SK-N-SH (cell line): ENCODE results near the gene FOXP1. TPM values are rescaled to one million over a fixed set of nuclear protein-coding genes. Genes with fewer than 3 reads are reported as not detected.

Experiments used
- CTCF ChIA-PET: fragments of 300-600, 350-600 bp; formaldehyde crosslinking; extraction: SDS; loops from one replicate; lab custom pipeline; 2021; lab: Yijun Ruan, JAX
- POLR2A ChIA-PET: fragments of 350-600 bp; sonication (Branson Sonifier 250); formaldehyde crosslinking; extraction: SDS; loops from one replicate; lab custom pipeline; 2020; ENCODE audit warnings: antibody characterized with exemption, inconsistent platforms; lab: Yijun Ruan, JAX
- DNase-seq: peaks from one replicate; pipeline ENCODE4 v3.0.0; 2012
- H2AFZ ChIP-seq: fragments of 200-600 bp; sonication (generic); 2 replicates; pipeline ENCODE4 v1.8.1; 2016; ENCODE audit warnings: antibody characterized with exemption, mild to moderate bottlenecking, low read depth
- H3F3A ChIP-seq: fragments of 200-600 bp; sonication (generic); replicated peaks from 2 replicates; pipeline ENCODE3; 2016; ENCODE audit warnings: antibody characterized with exemption, mild to moderate bottlenecking; ENCODE audit not compliant: insufficient read depth
- H3K27ac ChIP-seq, 2 experiments: fragments of 200-500 bp in 1 of 2; fragments of 200-600 bp in 1 of 2; sonication (Bioruptor generic) in 1 of 2; sonication (generic), shearing (Covaris generic) in 1 of 2; 2 replicates each; pipeline versions ENCODE4 v1.5.1 to v1.6.1; 2014 to 2016; ENCODE audit warnings: low read depth in 2 of 2, inconsistent platforms in 1 of 2, low read length in 1 of 2, mild to moderate bottlenecking in 1 of 2, mixed read lengths in 1 of 2
- H3K27me3 ChIP-seq: fragments of 200-600 bp; sonication (generic), shearing (Covaris generic); 2 replicates; pipeline ENCODE4 v1.6.1; 2016; ENCODE audit warnings: mixed run types; ENCODE audit not compliant: insufficient read depth
- H3K36me3 ChIP-seq, 2 experiments: fragments of 200-500 bp in 1 of 2; fragments of 200-600 bp in 1 of 2; sonication (Bioruptor generic) in 1 of 2; sonication (generic) in 1 of 2; replicated peaks in 1 of 2; 2 replicates each; pipeline versions ENCODE3 to v1.5.1; 2014 to 2016; ENCODE audit warnings: low read length in 1 of 2, mild to moderate bottlenecking in 1 of 2; ENCODE audit not compliant: insufficient read depth in 2 of 2, control insufficient read depth in 1 of 2
- H3K4me1 ChIP-seq, 2 experiments: fragments of 200-500 bp in 1 of 2; fragments of 200-600 bp in 1 of 2; sonication (Bioruptor generic) in 1 of 2; sonication (generic), shearing (Covaris generic) in 1 of 2; 2 replicates each; pipeline versions ENCODE4 v1.5.1 to v1.6.1; 2014 to 2016; ENCODE audit warnings: low read depth in 1 of 2, low read length in 1 of 2, mixed run types in 1 of 2; ENCODE audit not compliant: insufficient read depth in 2 of 2, control insufficient read depth in 1 of 2
- H3K4me2 ChIP-seq: fragments of 200-600 bp; sonication (generic), shearing (Covaris generic); 2 replicates; pipeline ENCODE4 v1.6.1; 2017; ENCODE audit warnings: mixed run types
- H3K4me3 ChIP-seq, 2 experiments: fragments of 200-500 bp in 1 of 2; fragments of 200-600 bp in 1 of 2; sonication (Bioruptor generic) in 1 of 2; sonication (generic), shearing (Covaris generic) in 1 of 2; 2 replicates each; pipeline versions ENCODE4 v1.5.1 to v1.8.1; 2014 to 2016; ENCODE audit warnings: low read depth in 2 of 2, inconsistent platforms in 1 of 2, low read length in 1 of 2, mild to moderate bottlenecking in 1 of 2, mixed read lengths in 1 of 2, moderate library complexity in 1 of 2
- H3K79me2 ChIP-seq: fragments of 200-600 bp; sonication (generic); 2 replicates; pipeline ENCODE4 v1.8.1; 2017; ENCODE audit warnings: mild to moderate bottlenecking; ENCODE audit not compliant: insufficient read depth
- H3K9ac ChIP-seq: fragments of 200-600 bp; sonication (generic); 2 replicates; pipeline ENCODE4 v1.6.1; 2017; ENCODE audit warnings: mixed run types
- H3K9me2 ChIP-seq: fragments of 200-600 bp; sonication (generic); 2 replicates; pipeline ENCODE4 v1.6.1; 2017; ENCODE audit warnings: mixed run types
- H3K9me3 ChIP-seq: fragments of 200-600 bp; sonication (generic); 2 replicates; pipeline ENCODE4 v1.6.1; 2017; ENCODE audit warnings: mixed run types, mild to moderate bottlenecking, moderate library complexity
- H4K20me1 ChIP-seq: fragments of 200-600 bp; sonication (generic); 2 replicates; pipeline ENCODE4 v1.6.1; 2017; ENCODE audit warnings: mild to moderate bottlenecking, mixed run types; ENCODE audit not compliant: insufficient read depth
- CHD2 ChIP-seq: fragments of 150-350 bp; IDR thresholded peaks from 2 replicates; pipeline ENCODE4 v1.6.1; 2018; ENCODE audit warnings: low read length; ENCODE audit not compliant: partially characterized antibody
- CTCF ChIP-seq: fragments of 200-600 bp; sonication (generic); IDR thresholded peaks from 2 replicates; pipeline ENCODE4 v1.6.1; 2017; ENCODE audit warnings: antibody characterized with exemption, mild to moderate bottlenecking, moderate library complexity
- EP300 ChIP-seq, 2 experiments: IDR thresholded peaks; 2 replicates each; pipeline versions ENCODE4 v1.4.0 to v1.6.1; 2012; ENCODE audit warnings: borderline replicate concordance in 1 of 2, low read depth in 1 of 2, low read length in 1 of 2
- EZH2phosphoT487 ChIP-seq: fragments of 200-600 bp; sonication (generic); IDR thresholded peaks from 2 replicates; pipeline ENCODE4 v1.6.1; 2017; ENCODE audit warnings: low read depth, mixed run types, mild to moderate bottlenecking, antibody characterized with exemption, moderate library complexity, borderline replicate concordance
- FOSL2 ChIP-seq: IDR thresholded peaks from 2 replicates; pipeline ENCODE4 v1.4.0; 2012; ENCODE audit warnings: low read depth, mild to moderate bottlenecking, moderate library complexity, borderline replicate concordance
- FOXJ3 ChIP-seq: sonication (generic); formaldehyde crosslinking; IDR thresholded peaks from 2 replicates; pipeline ENCODE4 v1.5.1; 2020; ENCODE audit warnings: mild to moderate bottlenecking, missing genetic modification reagents
- FOXM1 ChIP-seq: IDR thresholded peaks from 2 replicates; pipeline ENCODE4 v1.4.0; 2012; ENCODE audit warnings: low read depth, mild to moderate bottlenecking
- GABPA ChIP-seq: IDR thresholded peaks from 2 replicates; pipeline ENCODE4 v1.4.0; 2012; ENCODE audit warnings: low read depth, mild to moderate bottlenecking
- GATA2 ChIP-seq: sonication (generic); formaldehyde crosslinking; IDR thresholded peaks from 2 replicates; pipeline ENCODE4 v1.5.0; 2020; ENCODE audit warnings: mild to moderate bottlenecking, missing genetic modification reagents
- JUND ChIP-seq: IDR thresholded peaks from 2 replicates; pipeline ENCODE4 v1.4.0; 2012
- MEF2A ChIP-seq: IDR thresholded peaks from 2 replicates; pipeline ENCODE4 v1.4.0; 2012; ENCODE audit warnings: low read depth, borderline replicate concordance
- MXI1 ChIP-seq: IDR thresholded peaks from 2 replicates; pipeline ENCODE4 v1.6.1; 2012; ENCODE audit warnings: mild to moderate bottlenecking, low read depth, low read length, improper control_type of control experiment
- POLR2AphosphoS5 ChIP-seq: IDR thresholded peaks from 2 replicates; pipeline ENCODE4 v1.6.1; 2012; ENCODE audit warnings: low read depth, low read length
- REST ChIP-seq: IDR thresholded peaks from 2 replicates; pipeline ENCODE4 v1.6.1; 2012; ENCODE audit warnings: mild to moderate bottlenecking, low read depth, low read length, moderate library complexity
- SMC3 ChIP-seq: IDR thresholded peaks from 2 replicates; pipeline ENCODE4 v1.6.1; 2012; ENCODE audit warnings: low read depth, low read length, improper control_type of control experiment
- ZBTB33 ChIP-seq: IDR thresholded peaks from 2 replicates; pipeline ENCODE4 v1.4.0; 2012; ENCODE audit warnings: low read depth, borderline replicate concordance
- WGBS: methylation state at CpG from one replicate; pipeline ENCODE4 v1.1.6; 2017; ENCODE audit warnings: low lambda C conversion rate; 5-methylcytosine and 5-hydroxymethylcytosine counted together
- polyA plus RNA-seq, 3 experiments: library from polyadenylated mRNA; depleted of rRNA; stranded (reverse); fragments of >200 nt; gene quantifications; 2 replicates each; pipeline ENCODE4 v1.2.3, GENCODE V29; 2012
- TF ChIP-seq, protein P1 (sequence below): fragments of 150-350 bp; IDR thresholded peaks from 2 replicates; pipeline ENCODE4 v1.6.1; 2016; ENCODE audit warnings: mild to moderate bottlenecking, low read depth, low read length

Gene FOXP1
- polyA plus RNA-seq, 1 of the 3 experiments (the other 2 are of a cell fraction) = 8.8 TPM

DNA sequence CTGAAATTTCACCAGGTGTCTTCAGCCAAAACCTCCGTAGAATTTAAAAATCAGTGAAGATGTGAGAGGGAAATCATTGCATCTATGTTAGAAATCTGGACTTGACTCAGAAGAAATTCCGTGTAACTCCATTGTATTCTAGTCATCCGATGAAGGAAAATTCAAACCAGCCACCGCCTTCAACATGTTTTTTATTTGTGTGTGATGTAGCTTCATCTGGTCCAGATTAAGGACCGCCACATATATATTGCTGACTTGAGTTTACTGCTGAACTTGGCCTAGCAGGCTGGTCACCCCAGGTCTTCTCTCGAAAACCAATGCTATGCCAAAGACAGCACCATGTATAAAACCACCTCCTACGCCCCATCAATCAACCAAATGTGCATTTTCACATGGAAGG is 120.9 kb downstream of the FOXP1 start:
- Histone ChIP-seq H3K79me2 (peaks cover 90% of the 10 kb centered on the region), H4K20me1 (no peaks in the 10 kb centered on the region), H3K4me3 (no peak overlapping the region), H3K9me2 (no peaks in the 10 kb centered on the region), H3K27me3 (no peaks in the 10 kb centered on the region), H3K4me1 (no peaks in the 10 kb centered on the region; a peak in 1 of 4 replicates), H3K36me3 (no peaks in the 10 kb centered on the region), H3K27ac (no peak overlapping the region), H2AFZ (no peak overlapping the region), H3K9me3 (no peaks in the 10 kb centered on the region), H3K4me2 (no peak overlapping the region), H3K9ac (no peak overlapping the region), H3F3A (peaks cover under 1% of the 10 kb centered on the region)
- CTCF ChIA-PET = no interaction called here
- WGBS = 97% methylated on average over 7 of the region's 7 CpGs
- no peak for DNase-seq
- TF ChIP-seq, protein P1, sequence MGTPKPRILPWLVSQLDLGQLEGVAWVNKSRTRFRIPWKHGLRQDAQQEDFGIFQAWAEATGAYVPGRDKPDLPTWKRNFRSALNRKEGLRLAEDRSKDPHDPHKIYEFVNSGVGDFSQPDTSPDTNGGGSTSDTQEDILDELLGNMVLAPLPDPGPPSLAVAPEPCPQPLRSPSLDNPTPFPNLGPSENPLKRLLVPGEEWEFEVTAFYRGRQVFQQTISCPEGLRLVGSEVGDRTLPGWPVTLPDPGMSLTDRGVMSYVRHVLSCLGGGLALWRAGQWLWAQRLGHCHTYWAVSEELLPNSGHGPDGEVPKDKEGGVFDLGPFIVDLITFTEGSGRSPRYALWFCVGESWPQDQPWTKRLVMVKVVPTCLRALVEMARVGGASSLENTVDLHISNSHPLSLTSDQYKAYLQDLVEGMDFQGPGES = no peak
- TF ChIP-seq EP300 (IDR thresholded peaks at IDR 0.05; ENCODE audit: borderline replicate concordance in 1 of 2, low read depth in 1 of 2, low read length in 1 of 2) = no peak
- TF ChIP-seq SMC3 = no peak
- TF ChIP-seq FOXM1 = no peak
- TF ChIP-seq GABPA = no peak
- TF ChIP-seq JUND = no peak
- no peak for TF ChIP-seq ZBTB33
- no peak for TF ChIP-seq FOXJ3 (CRISPR knock-in tag)
- TF ChIP-seq CTCF = no peak
- TF ChIP-seq POLR2AphosphoS5 = no peak
- TF ChIP-seq MXI1 = no peak
- no peak for TF ChIP-seq GATA2 (CRISPR knock-in tag)
- TF ChIP-seq EZH2phosphoT487 = no peak
- TF ChIP-seq MEF2A = no peak
- no peak for TF ChIP-seq FOSL2
- no peak for TF ChIP-seq CHD2
- no peak for TF ChIP-seq REST
- POLR2A ChIA-PET = no interaction called here
